Hematopoietic multipotent progenitor cell (in vitro differentiated cells): ENCODE data around the gene TTC14. TPM values are rescaled to one million over a fixed set of nuclear protein-coding genes. Genes with fewer than 3 reads are reported as not detected.
A peak's percentile ranks its signal among the peaks of the same experiment; 100 is the strongest.
"Not testable (repeated sequence)": the region's sequence is repeated elsewhere in the genome, so short reads cannot be mapped to it uniquely, and the experiment has no call there.

Experiments used
- DNase-seq, 3 donors: peaks; one replicate each; pipeline ENCODE4 v3.0.0-alpha.2; 2011 to 2015; ENCODE audit warnings: low read depth in 2 of 3, low spot score in 2 of 3
- total RNA-seq: library from RNA; depleted of rRNA; stranded (reverse); fragments of >200 nt; gene quantifications from one replicate; pipeline ENCODE4 v1.2.3, GENCODE V29; 2012

TTC14 gene
- total RNA-seq: 63.3 TPM

DNA sequence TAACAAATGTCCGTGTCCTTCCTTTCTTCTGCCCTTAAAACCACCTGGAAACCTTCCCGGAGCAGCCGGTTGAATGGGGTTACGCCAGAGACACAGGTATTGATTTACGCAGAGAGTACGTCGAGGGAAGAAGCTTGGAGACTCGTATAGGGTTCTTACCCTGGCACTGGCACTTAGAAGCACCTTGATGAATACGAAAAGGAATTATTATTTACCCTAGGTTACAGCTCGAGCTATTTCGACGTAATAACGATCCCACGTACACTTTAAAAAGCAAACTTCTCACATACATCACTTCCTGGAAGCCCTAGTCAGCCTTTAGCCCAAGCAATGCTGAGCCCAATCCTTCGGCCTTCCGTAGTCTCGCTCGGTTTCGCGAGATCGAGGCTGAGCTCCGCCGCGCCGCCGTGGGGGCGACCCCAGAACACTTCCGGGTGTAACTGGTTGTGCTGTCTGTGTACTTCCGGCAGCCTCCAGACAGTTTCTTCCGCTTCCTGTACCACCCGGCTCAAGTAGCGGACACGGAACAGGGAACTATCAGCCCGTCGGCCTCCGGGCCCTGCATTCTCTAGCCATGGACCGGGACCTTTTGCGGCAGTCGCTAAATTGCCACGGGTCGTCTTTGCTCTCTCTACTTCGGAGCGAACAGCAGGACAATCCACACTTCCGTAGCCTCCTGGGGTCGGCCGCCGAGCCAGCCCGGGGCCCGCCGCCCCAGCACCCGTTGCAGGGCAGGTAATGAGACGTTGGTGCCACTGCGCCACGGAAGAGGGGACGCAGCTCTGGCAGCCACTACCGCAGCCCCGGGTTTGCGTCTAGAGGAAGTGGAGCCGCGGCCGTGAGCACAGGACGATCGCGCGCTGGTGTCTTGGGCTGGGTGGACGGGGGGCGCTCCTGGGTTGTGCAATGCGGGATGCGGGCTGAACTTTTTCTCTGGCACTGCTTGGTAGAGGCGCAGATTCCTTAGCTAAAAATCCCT lies at the start of gene TTC14:
Gene TTC14, plus strand, starts transcription at position 476 of the 979 bp plus-strand sequence. Its CDS starts 99 bp downstream, at position 575.
- DNase-seq: peak; percentile 81 to 90 (median 89)

- DNase-seq: no peak
These were observed 38.6 kb upstream of the TTC14 start for GRCh38 chr3:180563406-180563805.

DNA sequence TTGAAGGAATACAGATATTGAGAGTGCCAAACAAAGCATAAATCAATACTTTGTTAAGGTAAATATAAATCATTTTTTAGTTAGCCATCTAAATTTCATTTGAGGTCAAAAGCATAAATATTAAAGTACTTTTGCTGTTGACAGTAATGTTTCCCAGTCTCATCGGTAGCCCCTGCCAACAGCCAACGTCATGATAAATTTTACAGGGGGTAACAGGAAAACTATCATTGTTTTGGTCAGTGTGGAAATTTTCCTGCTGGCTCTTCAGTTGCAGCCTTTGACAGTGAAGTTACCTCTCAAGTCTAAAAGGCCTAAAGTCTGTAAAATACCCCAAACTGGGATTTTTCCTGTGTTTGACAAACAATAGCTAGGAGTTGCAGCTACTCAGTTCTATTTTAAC lies 37.3 kb upstream of the TTC14 start:
- DNase-seq: no peak

DNA sequence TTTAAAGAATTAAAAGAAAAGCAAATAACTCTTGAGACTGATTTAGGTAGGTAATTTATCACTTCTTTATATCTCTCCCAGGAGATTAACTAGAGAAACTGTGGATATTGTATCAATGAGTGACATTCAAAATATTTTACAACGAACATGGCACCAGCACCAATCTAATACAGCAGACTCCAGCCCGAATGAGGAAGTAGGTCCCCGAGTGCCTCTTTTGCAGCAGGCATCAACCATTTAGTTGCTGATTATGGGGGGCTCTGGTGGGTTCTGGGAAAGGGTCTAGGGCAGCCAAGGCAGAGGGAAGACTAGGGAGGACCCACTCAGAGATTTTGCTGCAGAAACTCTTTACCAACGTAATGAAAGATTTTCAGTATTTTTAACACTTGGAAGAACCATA lies 31.7 kb upstream of the TTC14 start:
- no peak for DNase-seq

DNA sequence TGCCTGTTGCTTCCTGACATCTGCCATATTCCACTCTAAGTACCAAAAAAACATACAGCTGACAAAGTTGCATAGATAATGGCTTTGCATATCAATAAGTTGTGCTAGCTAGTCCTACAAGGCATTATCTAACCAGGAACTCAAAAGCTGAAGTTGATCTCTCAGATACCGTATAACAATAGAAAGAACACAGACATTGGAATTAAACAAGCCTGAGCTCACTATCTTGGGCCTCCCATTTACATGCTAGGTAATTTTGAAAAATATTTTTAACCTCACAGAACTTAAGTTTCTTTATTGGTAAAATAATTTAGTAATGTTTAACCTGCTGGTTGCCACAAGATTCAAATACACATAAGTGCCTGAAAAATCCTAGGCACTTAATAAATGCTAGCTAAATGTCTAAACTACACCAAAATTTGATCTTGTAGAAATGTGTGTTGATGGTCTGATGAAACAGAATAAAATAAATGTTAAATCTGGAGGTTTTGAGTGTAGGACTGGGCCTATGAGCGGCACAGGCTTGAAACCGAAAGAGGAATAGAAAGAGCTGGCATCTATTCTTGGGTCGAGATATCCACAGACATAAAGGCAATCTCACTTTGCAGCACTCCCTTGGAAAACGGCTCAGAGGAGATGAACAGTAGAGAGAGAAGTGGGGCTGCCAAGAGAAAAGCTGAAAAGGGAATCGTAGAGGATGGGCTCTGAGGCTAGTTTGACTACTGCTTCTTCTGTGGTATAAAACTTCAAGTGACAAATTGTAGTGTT lies 29.9 kb upstream of the TTC14 start:
- DNase-seq: no peak

DNA sequence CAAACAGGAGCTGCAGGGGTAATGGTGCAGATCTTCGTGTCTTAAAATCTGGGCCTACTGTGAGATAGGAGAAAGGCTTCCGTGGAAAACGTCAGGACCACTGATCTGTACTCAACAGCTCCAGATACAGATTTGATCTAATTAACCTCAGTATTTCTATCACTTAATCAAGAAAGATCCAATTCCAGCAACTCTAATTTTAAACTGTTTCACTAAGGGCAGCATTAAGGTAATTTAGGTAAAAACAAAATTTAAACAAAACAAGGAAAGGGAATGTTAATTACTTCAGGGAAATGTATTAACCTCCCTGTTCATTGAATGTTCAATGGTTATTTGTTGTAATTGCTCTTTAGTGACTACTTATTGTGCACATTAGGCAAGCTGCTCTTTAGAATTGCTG lies 26.4 kb upstream of the TTC14 start:
- no peak for DNase-seq

GRCh38 chr3:180580934-180581333 lies 21.0 kb upstream of the TTC14 start:
- DNase-seq: no peak

DNA sequence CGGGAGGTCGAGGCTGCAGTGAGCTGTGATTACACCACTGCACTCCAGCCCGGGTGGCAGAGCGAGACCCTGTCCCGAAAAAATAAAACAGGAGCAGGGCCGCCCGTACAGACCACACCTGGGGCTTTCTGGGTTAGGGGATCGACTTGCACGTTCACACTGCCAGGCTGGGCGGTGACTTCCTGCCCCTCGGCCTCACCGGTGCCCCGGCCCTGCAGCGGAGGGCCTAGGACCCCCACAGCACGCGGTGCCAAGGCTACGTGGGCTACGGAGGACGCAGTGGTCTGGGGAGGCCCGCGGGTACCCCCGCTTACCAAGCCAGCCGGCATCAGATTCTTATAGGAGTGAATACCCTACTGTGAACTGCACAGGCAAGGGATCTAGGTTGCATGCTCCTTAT lies 11.6 kb upstream of the TTC14 start:
- DNase-seq: no peak

DNA sequence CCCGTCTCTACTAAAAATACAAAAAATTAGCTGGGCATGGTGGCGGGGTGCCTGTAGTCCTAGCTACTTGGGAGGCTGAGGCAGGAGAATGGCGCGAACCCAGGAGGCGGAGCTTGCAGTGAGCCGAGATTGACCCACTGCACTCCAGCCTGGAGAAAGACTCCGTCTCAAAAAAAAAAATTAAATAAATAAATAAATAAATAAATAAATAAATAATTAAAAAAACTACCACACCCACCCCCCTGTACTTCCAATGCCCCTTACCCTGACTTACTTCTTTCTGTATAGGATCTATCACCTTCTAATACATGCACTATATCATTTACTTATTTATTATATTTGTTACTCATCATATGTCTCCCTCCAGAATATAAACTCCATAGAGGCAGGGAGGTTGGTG lies 8.3 kb upstream of the TTC14 start:
- not testable (repeated sequence) for DNase-seq

- peak in 1 of 3 donors; percentile 15 for DNase-seq
These were observed 7.1 kb upstream of the TTC14 start for GRCh38 chr3:180594631-180595558.

GRCh38 chr3:180595559-180595935 lies 6.4 kb upstream of the TTC14 start:
- no peak for DNase-seq

GRCh38 chr3:180600473-180600872 lies 1.5 kb upstream of the TTC14 start:
- DNase-seq: no peak

DNA sequence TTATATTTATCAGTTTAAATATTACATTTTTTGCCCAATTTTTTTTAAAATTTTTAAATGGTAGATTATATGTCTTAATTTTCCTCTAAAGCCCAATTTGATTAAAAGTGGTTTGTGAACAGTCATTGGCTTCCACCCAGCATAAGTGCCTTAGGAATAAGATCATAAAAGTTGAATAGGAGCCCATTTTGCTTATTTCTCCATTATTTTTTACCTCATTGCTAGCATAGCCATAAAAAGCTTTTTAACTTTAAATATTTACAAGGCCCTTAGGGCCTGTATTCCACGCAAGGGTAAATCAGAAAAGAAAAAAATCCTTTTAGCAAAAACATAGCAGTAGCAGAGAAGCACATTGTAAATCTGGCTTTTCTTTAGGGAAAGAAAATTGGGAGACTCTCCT lies 9.0 kb downstream of the TTC14 start:
- DNase-seq: no peak

GRCh38 chr3:180612364-180612763 lies 10.4 kb downstream of the TTC14 start:
- DNase-seq: no peak

DNA sequence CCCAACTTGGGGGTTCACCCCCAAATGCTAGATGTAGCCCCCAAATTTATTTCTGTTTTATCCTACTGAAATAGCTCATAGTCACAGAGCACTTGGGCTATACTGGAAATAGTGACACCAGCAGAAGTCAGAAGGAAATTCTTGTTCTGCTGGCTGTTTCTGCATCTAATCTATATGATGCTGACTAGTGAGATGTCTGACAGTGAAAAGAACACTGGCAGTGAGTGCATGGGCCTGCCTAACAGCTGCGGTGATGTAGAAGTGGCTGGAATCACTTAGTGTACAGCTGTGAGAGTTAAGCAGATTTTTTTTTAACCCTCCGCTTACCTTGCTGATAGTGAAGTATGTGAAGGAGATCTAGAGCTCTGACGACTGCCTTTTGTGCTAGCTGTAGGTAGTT lies 14.0 kb downstream of the TTC14 start:
- DNase-seq: no peak

- no peak for DNase-seq
These were observed 15.1 kb downstream of the TTC14 start for GRCh38 chr3:180617049-180617448.

- not testable (repeated sequence) for DNase-seq
These were observed 16.6 kb downstream of the TTC14 start for GRCh38 chr3:180618563-180618962.

- DNase-seq: no peak
These were observed 17.8 kb downstream of the TTC14 start for GRCh38 chr3:180619723-180620122.

DNA sequence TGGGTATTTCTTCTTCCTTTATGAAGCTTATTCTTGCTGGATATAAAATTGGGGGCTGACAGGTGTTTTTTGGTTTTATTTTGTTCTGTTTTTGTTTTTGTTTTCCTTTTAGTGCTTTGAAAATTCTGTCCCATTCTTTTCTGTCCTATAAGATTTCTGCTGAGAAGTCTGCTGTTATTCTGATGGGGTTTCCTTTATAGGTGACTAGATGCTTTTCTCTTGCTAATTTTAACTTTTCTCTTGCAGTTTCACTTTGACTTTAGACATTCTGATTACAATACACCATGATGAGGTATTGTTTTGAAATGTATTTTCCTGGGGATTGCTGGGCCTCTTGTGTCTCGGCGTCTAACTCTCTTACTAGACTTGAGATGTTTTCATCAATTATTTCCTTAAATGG lies 22.8 kb downstream of the TTC14 start:
- no peak for DNase-seq

DNA sequence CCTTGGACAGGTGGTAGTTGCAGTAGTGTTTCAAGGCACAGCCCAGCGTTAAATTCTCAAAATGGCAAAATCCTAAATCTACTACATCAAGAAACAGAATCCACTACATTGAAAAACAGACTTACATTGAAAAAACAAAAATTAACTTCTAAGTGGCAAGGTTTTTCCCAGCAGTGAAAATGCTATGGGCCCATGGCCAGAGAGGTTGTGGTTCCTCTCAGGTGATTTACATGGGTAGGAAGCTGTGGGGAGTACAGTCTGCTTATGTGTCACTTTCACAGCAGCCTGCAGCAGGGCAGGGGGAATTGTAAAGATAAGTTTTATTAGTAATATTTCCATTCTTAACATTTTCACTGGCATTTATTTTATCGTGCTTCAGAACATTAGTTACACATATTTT lies 24.9 kb downstream of the TTC14 start:
- no peak for DNase-seq

- no peak for DNase-seq
These were observed 28.4 kb downstream of the TTC14 start for GRCh38 chr3:180630371-180630770.
